ENCODE results near the gene SERPINB11. TPM values are rescaled to one million over a fixed set of nuclear protein-coding genes. Genes with fewer than 3 reads are reported as not detected.

SERPINB11 gene
- polyA plus RNA-seq, 1 donor from 2014 or later, result not detected

DNA sequence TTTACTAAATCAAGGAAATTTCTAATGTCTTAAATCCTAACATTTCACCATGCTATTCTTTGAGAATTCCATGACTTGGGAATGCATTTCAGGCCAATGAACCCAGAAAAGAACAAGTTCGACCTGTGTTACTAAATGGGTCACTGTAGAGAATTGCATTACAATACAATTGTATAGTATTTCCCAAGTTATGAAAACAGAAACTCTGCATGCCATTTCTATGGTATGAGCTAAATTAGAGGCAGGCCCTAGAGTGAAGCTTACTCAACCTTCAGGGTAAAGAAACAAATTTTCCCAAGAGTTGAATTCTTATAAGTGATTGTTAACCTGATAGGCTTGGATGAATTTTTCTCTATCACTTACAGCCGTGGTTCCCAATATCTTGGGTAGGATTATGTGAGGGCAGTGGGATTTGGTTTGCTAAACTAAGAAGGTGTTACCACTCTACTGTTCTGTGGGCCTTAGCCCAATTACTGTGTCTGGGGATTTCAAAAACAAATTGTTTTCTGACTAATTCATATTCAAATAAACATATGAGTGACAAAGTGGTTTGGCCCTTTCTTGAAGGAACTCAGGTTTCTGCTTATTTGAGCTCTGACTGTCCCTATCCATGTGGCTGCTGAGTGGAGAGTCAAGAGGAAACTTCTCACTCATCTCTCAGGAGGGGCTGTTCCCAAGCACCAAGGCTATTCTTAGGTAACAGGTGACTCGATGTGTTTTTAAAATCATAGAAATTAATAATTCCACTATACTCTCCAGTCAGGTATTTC is 61.3 kb downstream of the SERPINB11 start:
- Histone ChIP-seq H4K20me1 (ENCODE audit: insufficient read depth) (no peaks in the 10 kb centered on the region), H2AFZ (ENCODE audit: low read depth, low read length) (no peak overlapping the region), H3K36me3 (ENCODE audit: insufficient read depth, low read length) (no peaks in the 10 kb centered on the region), H3K9me3 (ENCODE audit: low read length) (no peaks in the 10 kb centered on the region), H3K27ac (ENCODE audit: low read length) (no peak overlapping the region), H3K79me2 (replicated peaks; ENCODE audit: insufficient read depth, low read length) (no peaks in the 10 kb centered on the region), H3K4me3 (ENCODE audit: low read length) (no peak overlapping the region), H3K9ac (ENCODE audit: low read length) (no peak overlapping the region), H3F3A (ENCODE audit: insufficient read depth, low read length, poor library complexity, severe bottlenecking) (no peaks in the 10 kb centered on the region), H3K9me2 (ENCODE audit: insufficient read depth, low read length) (no peaks in the 10 kb centered on the region), H3K4me2 (ENCODE audit: low read length) (no peak overlapping the region), H3K27me3 (ENCODE audit: insufficient read depth, low read depth, low read length) (no peaks in the 10 kb centered on the region)
- TF ChIP-seq RAD21 (conservative IDR thresholded peaks at IDR 0.05), result no peak
- TF ChIP-seq TAF1 (IDR thresholded peaks at IDR 0.05; ENCODE audit: low read depth), result no peak
- TF ChIP-seq REST (IDR thresholded peaks at IDR 0.05; ENCODE audit: borderline replicate concordance), result no peak
- TF ChIP-seq SMC3 (conservative IDR thresholded peaks at IDR 0.05; ENCODE audit: poor library complexity), result no peak
- no peak for TF ChIP-seq CTCF (IDR thresholded peaks at IDR 0.05; ENCODE audit: poor library complexity, severe bottlenecking)
- TF ChIP-seq EP300 (conservative IDR thresholded peaks at IDR 0.05; ENCODE audit: poor library complexity, severe bottlenecking), result no peak
- TF ChIP-seq MXI1 (conservative IDR thresholded peaks at IDR 0.05; ENCODE audit: poor library complexity, severe bottlenecking), result no peak
- TF ChIP-seq POLR2AphosphoS5 (IDR thresholded peaks at IDR 0.05), result no peak
- no peak for TF ChIP-seq EZH2 (IDR thresholded peaks at IDR 0.05; ENCODE audit: borderline replicate concordance, insufficient read depth, low read length, poor library complexity, severe bottlenecking)

- no peak for TF ChIP-seq TAF1 (IDR thresholded peaks at IDR 0.05; ENCODE audit: low read depth)
- TF ChIP-seq EZH2 (IDR thresholded peaks at IDR 0.05; ENCODE audit: borderline replicate concordance, insufficient read depth, low read length, poor library complexity, severe bottlenecking), result no peak
- TF ChIP-seq POLR2AphosphoS5 (IDR thresholded peaks at IDR 0.05), result no peak
- TF ChIP-seq SMC3 (conservative IDR thresholded peaks at IDR 0.05; ENCODE audit: poor library complexity), result no peak
- no peak for TF ChIP-seq RAD21 (conservative IDR thresholded peaks at IDR 0.05)
- TF ChIP-seq EP300 (conservative IDR thresholded peaks at IDR 0.05; ENCODE audit: poor library complexity, severe bottlenecking), result no peak
- TF ChIP-seq MXI1 (conservative IDR thresholded peaks at IDR 0.05; ENCODE audit: poor library complexity, severe bottlenecking), result no peak
- TF ChIP-seq CTCF (IDR thresholded peaks at IDR 0.05; ENCODE audit: poor library complexity, severe bottlenecking), result no peak
- no peak overlapping the region for H3K4me3 ChIP-seq (ENCODE audit: low read length)
- no peak overlapping the region for H2AFZ ChIP-seq (ENCODE audit: low read depth, low read length)
Observed at GRCh38 chr18:63765837-63766236, 63.1 kb downstream of the SERPINB11 start.

More at GRCh38 chr18:63765837-63766236, 63.1 kb downstream of the SERPINB11 start:
- Histone ChIP-seq H3K9ac (ENCODE audit: low read length) (no peak overlapping the region), H3K4me2 (ENCODE audit: low read length) (no peak overlapping the region), H3K9me3 (ENCODE audit: low read length) (no peaks in the 10 kb centered on the region), H3K27me3 (ENCODE audit: insufficient read depth, low read depth, low read length) (no peaks in the 10 kb centered on the region), H3K9me2 (ENCODE audit: insufficient read depth, low read length) (no peaks in the 10 kb centered on the region), H3K36me3 (ENCODE audit: insufficient read depth, low read length) (no peaks in the 10 kb centered on the region), H4K20me1 (ENCODE audit: insufficient read depth) (no peaks in the 10 kb centered on the region), H3F3A (ENCODE audit: insufficient read depth, low read length, poor library complexity, severe bottlenecking) (no peaks in the 10 kb centered on the region), H3K27ac (ENCODE audit: low read length) (no peak overlapping the region), H3K79me2 (replicated peaks; ENCODE audit: insufficient read depth, low read length) (no peaks in the 10 kb centered on the region)
